ENCODE data around the gene MAP4K5.

Gene MAP4K5

DNA sequence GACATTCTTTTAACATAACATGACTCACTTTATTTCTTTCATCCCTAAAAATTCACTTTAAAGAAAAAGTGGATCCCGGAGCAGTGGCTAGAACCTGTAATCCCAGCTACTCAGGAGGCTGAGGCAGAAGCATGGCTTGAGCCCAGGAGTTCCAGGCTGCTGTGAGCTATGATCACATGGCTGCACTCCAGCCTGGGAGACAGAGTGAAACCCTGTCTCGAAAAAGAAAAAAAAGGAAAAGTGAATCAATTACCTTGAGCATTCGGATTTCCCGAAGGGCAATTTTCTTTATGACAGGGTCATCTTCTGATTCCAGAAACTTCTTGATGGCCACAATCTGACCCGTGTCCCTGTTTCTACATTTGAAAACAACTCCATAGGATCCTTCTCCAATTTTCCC lies 136.9 kb downstream of the MAP4K5 start:
- Histone ChIP-seq H3K27me3 (replicated peaks; ENCODE audit: control insufficient read depth, insufficient read depth, low read length, poor library complexity, severe bottlenecking) (no peaks in the 10 kb centered on the region), H3K4me3 (ENCODE audit: insufficient read depth, low read depth, low read length, poor library complexity, severe bottlenecking) (no peak overlapping the region), H3K4me1 (ENCODE audit: control insufficient read depth, insufficient read depth, low read length, poor library complexity, severe bottlenecking) (peaks cover 6% of the 10 kb centered on the region)

GRCh38 chr14:50394713-50395112 lies 137.7 kb downstream of the MAP4K5 start:
- DNase-seq, result no peak
- H3K4me3 ChIP-seq (ENCODE audit: insufficient read depth, low read depth, low read length, poor library complexity, severe bottlenecking), result no peak overlapping the region
- H3K9me3 ChIP-seq (ENCODE audit: control insufficient read depth, low read length), result no peaks in the 10 kb centered on the region
- H3K4me1 ChIP-seq (ENCODE audit: control insufficient read depth, insufficient read depth, low read length, poor library complexity, severe bottlenecking), result peaks cover 6% of the 10 kb centered on the region
- no peaks in the 10 kb centered on the region for H3K27me3 ChIP-seq (replicated peaks; ENCODE audit: control insufficient read depth, insufficient read depth, low read length, poor library complexity, severe bottlenecking)
- no peaks in the 10 kb centered on the region for H3K36me3 ChIP-seq (ENCODE audit: control insufficient read depth, insufficient read depth, low read length)
- no peak overlapping the region for H3K27ac ChIP-seq (ENCODE audit: insufficient read depth, low read length, poor library complexity, severe bottlenecking)

More for the DNA sequence above, 136.9 kb downstream of the MAP4K5 start:
- no peaks in the 10 kb centered on the region for H3K36me3 ChIP-seq (ENCODE audit: control insufficient read depth, insufficient read depth, low read length)
- H3K9me3 ChIP-seq (ENCODE audit: control insufficient read depth, low read length), result no peaks in the 10 kb centered on the region
- DNase-seq, result no peak
- H3K27ac ChIP-seq (ENCODE audit: insufficient read depth, low read length, poor library complexity, severe bottlenecking), result no peak overlapping the region

GRCh38 chr14:50389668-50390441 lies 142.5 kb downstream of the MAP4K5 start:
- H3K27ac ChIP-seq (ENCODE audit: insufficient read depth, low read length, poor library complexity, severe bottlenecking), result no peak overlapping the region
- no peaks in the 10 kb centered on the region for H3K27me3 ChIP-seq (replicated peaks; ENCODE audit: control insufficient read depth, insufficient read depth, low read length, poor library complexity, severe bottlenecking)
- H3K9me3 ChIP-seq (ENCODE audit: control insufficient read depth, low read length), result no peaks in the 10 kb centered on the region
- no peaks in the 10 kb centered on the region for H3K36me3 ChIP-seq (ENCODE audit: control insufficient read depth, insufficient read depth, low read length)
- no peak overlapping the region for H3K4me3 ChIP-seq (ENCODE audit: insufficient read depth, low read depth, low read length, poor library complexity, severe bottlenecking)
- no peak for DNase-seq
- H3K4me1 ChIP-seq (ENCODE audit: control insufficient read depth, insufficient read depth, low read length, poor library complexity, severe bottlenecking), result no peaks in the 10 kb centered on the region

- Histone ChIP-seq H3K27ac (ENCODE audit: insufficient read depth, low read length, poor library complexity, severe bottlenecking) (no peak overlapping the region), H3K4me3 (ENCODE audit: insufficient read depth, low read depth, low read length, poor library complexity, severe bottlenecking) (no peak overlapping the region), H3K27me3 (replicated peaks; ENCODE audit: control insufficient read depth, insufficient read depth, low read length, poor library complexity, severe bottlenecking) (no peaks in the 10 kb centered on the region), H3K36me3 (ENCODE audit: control insufficient read depth, insufficient read depth, low read length) (no peaks in the 10 kb centered on the region), H3K4me1 (ENCODE audit: control insufficient read depth, insufficient read depth, low read length, poor library complexity, severe bottlenecking) (no peaks in the 10 kb centered on the region), H3K9me3 (ENCODE audit: control insufficient read depth, low read length) (no peaks in the 10 kb centered on the region)
- no peak for DNase-seq
Measured at GRCh38 chr14:50388256-50388931, 144.0 kb downstream of the MAP4K5 start.

DNA sequence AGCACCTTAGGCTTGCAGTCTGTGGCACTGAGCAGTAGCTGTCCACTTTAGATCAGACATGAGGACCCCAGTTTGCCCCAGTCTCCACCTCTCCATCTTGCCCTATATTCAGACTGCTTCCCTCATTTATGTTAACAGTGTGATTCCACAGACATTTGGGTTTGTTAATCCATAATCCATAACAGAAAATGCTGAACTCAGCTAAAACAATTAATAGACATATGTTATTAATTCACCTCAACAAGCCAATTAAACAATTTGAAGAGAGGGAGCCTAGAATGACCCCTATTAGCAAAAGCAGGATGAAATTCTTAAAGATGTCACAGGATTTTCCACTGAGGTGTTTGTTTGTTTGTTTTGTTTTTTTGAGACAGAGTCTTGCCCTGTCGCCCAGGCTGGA lies 144.8 kb downstream of the MAP4K5 start:
- no peak overlapping the region for H3K27ac ChIP-seq (ENCODE audit: insufficient read depth, low read length, poor library complexity, severe bottlenecking)
- no peaks in the 10 kb centered on the region for H3K4me1 ChIP-seq (ENCODE audit: control insufficient read depth, insufficient read depth, low read length, poor library complexity, severe bottlenecking)
- no peaks in the 10 kb centered on the region for H3K9me3 ChIP-seq (ENCODE audit: control insufficient read depth, low read length)
- H3K27me3 ChIP-seq (replicated peaks; ENCODE audit: control insufficient read depth, insufficient read depth, low read length, poor library complexity, severe bottlenecking), result no peaks in the 10 kb centered on the region
- no peak for DNase-seq
- no peak overlapping the region for H3K4me3 ChIP-seq (ENCODE audit: insufficient read depth, low read depth, low read length, poor library complexity, severe bottlenecking)
- no peaks in the 10 kb centered on the region for H3K36me3 ChIP-seq (ENCODE audit: control insufficient read depth, insufficient read depth, low read length)

DNA sequence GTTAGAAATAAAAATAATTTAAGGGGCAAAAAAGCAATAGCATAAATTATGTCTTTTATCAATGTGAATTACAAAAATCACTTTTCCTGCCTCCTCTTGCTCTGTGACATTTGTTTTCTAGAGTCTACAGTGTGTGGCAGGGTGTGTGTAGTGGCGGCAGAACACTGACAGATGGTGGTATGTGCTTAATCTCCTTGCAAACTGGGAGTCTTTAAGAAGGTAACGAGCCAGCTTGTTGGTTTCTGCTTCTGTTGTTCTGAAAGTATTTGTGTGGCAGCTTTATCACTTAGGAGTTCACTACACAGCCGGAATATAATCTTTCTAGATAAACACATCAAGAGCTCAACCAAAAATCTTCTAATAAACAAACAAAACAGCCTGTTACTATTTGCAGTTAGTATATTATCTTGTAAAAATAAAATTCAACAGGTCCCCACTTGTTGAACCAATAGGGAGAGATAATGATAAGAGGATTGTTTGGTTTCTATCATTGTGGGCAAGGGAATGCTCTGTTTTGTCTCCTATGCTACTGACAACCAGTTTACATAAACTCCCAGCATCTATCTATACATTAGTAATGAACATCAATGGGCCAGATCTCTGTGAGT lies 148.6 kb downstream of the MAP4K5 start:
- no peak for DNase-seq
- no peaks in the 10 kb centered on the region for H3K36me3 ChIP-seq (ENCODE audit: control insufficient read depth, insufficient read depth, low read length)
- no peak overlapping the region for H3K27ac ChIP-seq (ENCODE audit: insufficient read depth, low read length, poor library complexity, severe bottlenecking)
- H3K27me3 ChIP-seq (replicated peaks; ENCODE audit: control insufficient read depth, insufficient read depth, low read length, poor library complexity, severe bottlenecking), result no peaks in the 10 kb centered on the region
- H3K4me3 ChIP-seq (ENCODE audit: insufficient read depth, low read depth, low read length, poor library complexity, severe bottlenecking), result no peak overlapping the region
- no peaks in the 10 kb centered on the region for H3K9me3 ChIP-seq (ENCODE audit: control insufficient read depth, low read length)
- H3K4me1 ChIP-seq (ENCODE audit: control insufficient read depth, insufficient read depth, low read length, poor library complexity, severe bottlenecking), result no peaks in the 10 kb centered on the region

DNA sequence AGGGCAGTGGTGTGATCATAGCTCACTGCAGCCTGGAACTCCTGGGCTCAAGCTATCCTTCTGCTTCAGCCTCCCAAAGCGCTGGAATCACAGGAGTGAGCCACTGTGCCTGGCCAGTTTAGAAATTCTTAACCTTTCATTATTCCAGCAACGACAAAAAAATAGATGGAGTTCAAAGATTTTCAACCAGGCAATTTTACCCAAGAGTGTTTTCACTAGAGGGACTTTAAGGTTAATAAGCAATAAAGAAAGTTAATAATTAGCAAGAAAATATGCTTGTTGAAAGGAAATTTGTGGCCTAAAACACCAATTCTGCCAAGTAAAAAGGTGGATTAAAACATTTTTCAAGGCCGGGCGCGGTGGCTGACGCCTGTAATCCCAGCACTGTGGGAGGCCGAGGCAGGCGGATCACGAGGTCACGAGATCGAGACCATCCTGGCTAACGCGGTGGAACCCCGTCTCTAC lies 150.5 kb downstream of the MAP4K5 start:
- DNase-seq, result no peak
- Histone ChIP-seq H3K4me3 (ENCODE audit: insufficient read depth, low read depth, low read length, poor library complexity, severe bottlenecking) (no peak overlapping the region), H3K27ac (ENCODE audit: insufficient read depth, low read length, poor library complexity, severe bottlenecking) (no peak overlapping the region), H3K36me3 (ENCODE audit: control insufficient read depth, insufficient read depth, low read length) (no peaks in the 10 kb centered on the region), H3K4me1 (ENCODE audit: control insufficient read depth, insufficient read depth, low read length, poor library complexity, severe bottlenecking) (no peaks in the 10 kb centered on the region), H3K27me3 (replicated peaks; ENCODE audit: control insufficient read depth, insufficient read depth, low read length, poor library complexity, severe bottlenecking) (no peaks in the 10 kb centered on the region), H3K9me3 (ENCODE audit: control insufficient read depth, low read length) (no peaks in the 10 kb centered on the region)

GRCh38 chr14:50381008-50381407 lies 151.4 kb downstream of the MAP4K5 start:
- Histone ChIP-seq H3K9me3 (ENCODE audit: control insufficient read depth, low read length) (no peaks in the 10 kb centered on the region), H3K4me1 (ENCODE audit: control insufficient read depth, insufficient read depth, low read length, poor library complexity, severe bottlenecking) (no peaks in the 10 kb centered on the region), H3K4me3 (ENCODE audit: insufficient read depth, low read depth, low read length, poor library complexity, severe bottlenecking) (no peak overlapping the region), H3K36me3 (ENCODE audit: control insufficient read depth, insufficient read depth, low read length) (no peaks in the 10 kb centered on the region), H3K27me3 (replicated peaks; ENCODE audit: control insufficient read depth, insufficient read depth, low read length, poor library complexity, severe bottlenecking) (no peaks in the 10 kb centered on the region), H3K27ac (ENCODE audit: insufficient read depth, low read length, poor library complexity, severe bottlenecking) (no peak overlapping the region)
- DNase-seq, result no peak

- no peak overlapping the region for H3K27ac ChIP-seq (ENCODE audit: insufficient read depth, low read length, poor library complexity, severe bottlenecking)
- H3K9me3 ChIP-seq (ENCODE audit: control insufficient read depth, low read length), result no peaks in the 10 kb centered on the region
- no peaks in the 10 kb centered on the region for H3K27me3 ChIP-seq (replicated peaks; ENCODE audit: control insufficient read depth, insufficient read depth, low read length, poor library complexity, severe bottlenecking)
- H3K36me3 ChIP-seq (ENCODE audit: control insufficient read depth, insufficient read depth, low read length), result no peaks in the 10 kb centered on the region
- DNase-seq, result no peak
- H3K4me1 ChIP-seq (ENCODE audit: control insufficient read depth, insufficient read depth, low read length, poor library complexity, severe bottlenecking), result no peaks in the 10 kb centered on the region
- no peak overlapping the region for H3K4me3 ChIP-seq (ENCODE audit: insufficient read depth, low read depth, low read length, poor library complexity, severe bottlenecking)
Measured at GRCh38 chr14:50380455-50380854, 151.9 kb downstream of the MAP4K5 start.

- H3K4me1 ChIP-seq (ENCODE audit: control insufficient read depth, insufficient read depth, low read length, poor library complexity, severe bottlenecking), result no peaks in the 10 kb centered on the region
- DNase-seq, result no peak
Measured at GRCh38 chr14:50379563-50379962, 152.8 kb downstream of the MAP4K5 start.

More at GRCh38 chr14:50379563-50379962, 152.8 kb downstream of the MAP4K5 start:
- Histone ChIP-seq H3K36me3 (ENCODE audit: control insufficient read depth, insufficient read depth, low read length) (no peaks in the 10 kb centered on the region), H3K27me3 (replicated peaks; ENCODE audit: control insufficient read depth, insufficient read depth, low read length, poor library complexity, severe bottlenecking) (no peaks in the 10 kb centered on the region), H3K4me3 (ENCODE audit: insufficient read depth, low read depth, low read length, poor library complexity, severe bottlenecking) (no peak overlapping the region), H3K27ac (ENCODE audit: insufficient read depth, low read length, poor library complexity, severe bottlenecking) (no peak overlapping the region), H3K9me3 (ENCODE audit: control insufficient read depth, low read length) (no peaks in the 10 kb centered on the region)
